Natural killer cell (primary cell): ENCODE data around the gene ZNF281. TPM values are rescaled to one million over a fixed set of nuclear protein-coding genes. Genes with fewer than 3 reads are reported as not detected.

Source experiments
- ATAC-seq, 3 donors: fragments of 150-1000 bp in 2 of 3; fragments of 200-7000 bp in 1 of 3; cut with Tn5 transposase; 1 replicate in 1 of 3; 2 replicates in 2 of 3; pipeline ENCODE4 v1.10.0; 2021; ENCODE audit warnings: mild to moderate bottlenecking in 2 of 3, moderate library complexity in 2 of 3
- DNase-seq, 2 donors: peaks; one replicate each; pipeline versions ENCODE4 v3.0.0 to v3.0.0-alpha.2; 2013 to 2021; ENCODE audit warnings: mixed read lengths in 1 of 2
- H3K27ac ChIP-seq: one replicate; pipeline ENCODE4 v1.5.1; 2013; ENCODE audit warnings: mild to moderate bottlenecking, low read length
- H3K27me3 ChIP-seq: one replicate; pipeline ENCODE4 v1.6.1; 2013; ENCODE audit warnings: low read length; ENCODE audit not compliant: control insufficient read depth, insufficient read depth
- H3K36me3 ChIP-seq: one replicate; pipeline ENCODE4 v1.6.1; 2013; ENCODE audit warnings: low read length; ENCODE audit not compliant: control insufficient read depth, insufficient read depth
- H3K4me1 ChIP-seq: one replicate; pipeline ENCODE4 v1.6.1; 2013; ENCODE audit warnings: low read length; ENCODE audit not compliant: control insufficient read depth, insufficient read depth
- H3K4me3 ChIP-seq: one replicate; pipeline ENCODE4 v1.5.1; 2013; ENCODE audit warnings: low read length
- H3K9me3 ChIP-seq: one replicate; pipeline ENCODE4 v1.6.1; 2013; ENCODE audit warnings: low read length; ENCODE audit not compliant: control insufficient read depth, insufficient read depth
- H3K27ac Mint-ChIP-seq, 2 donors: one replicate each; pipeline ENCODE4 v1.8.0; 2022; ENCODE audit warnings: mild to moderate bottlenecking in 2 of 2, mixed read lengths in 2 of 2, moderate library complexity in 1 of 2
- H3K27me3 Mint-ChIP-seq, 2 donors: one replicate each; pipeline ENCODE4 v1.8.0; 2022; ENCODE audit warnings: low read depth in 2 of 2, mixed read lengths in 2 of 2
- H3K36me3 Mint-ChIP-seq: one replicate; pipeline ENCODE4 v1.8.0; 2022; ENCODE audit warnings: mixed read lengths
- H3K4me1 Mint-ChIP-seq, 2 donors: one replicate each; pipeline ENCODE4 v1.8.0; 2022; ENCODE audit warnings: mixed read lengths in 2 of 2
- H3K4me3 Mint-ChIP-seq: one replicate; pipeline ENCODE4 v1.8.0; 2022; ENCODE audit warnings: mild to moderate bottlenecking, moderate library complexity, mixed read lengths
- H3K9me3 Mint-ChIP-seq, 2 donors: one replicate each; pipeline ENCODE4 v1.8.0; 2022; ENCODE audit warnings: mixed read lengths in 2 of 2
- WGBS: methylation state at CpG from one replicate; pipeline ENCODE4 v1.1.7; 2013; ENCODE audit warnings: missing lambda C conversion rate; ENCODE audit not compliant: insufficient coverage; 5-methylcytosine and 5-hydroxymethylcytosine counted together
- intact Hi-C: fragments of 100-400 bp; cut with micrococcal nuclease; formaldehyde crosslinking; loops from one replicate; pipeline ENCODE4 v1.14.2; 2022
- total RNA-seq, 4 donors: library from RNA; stranded (reverse); fragments of 120-200 nt in 1 of 4; gene quantifications; one replicate each; pipeline versions ENCODE4 v1.2.3 to v1.2.4, GENCODE V29; 2013 to 2022
- TF ChIP-seq, protein P1 (sequence below): fragments of 200-600 bp; IDR thresholded peaks from one replicate; pipeline ENCODE4 v1.8.0; 2022; ENCODE audit warnings: antibody characterized with exemption

The ZNF281 gene, protein sequence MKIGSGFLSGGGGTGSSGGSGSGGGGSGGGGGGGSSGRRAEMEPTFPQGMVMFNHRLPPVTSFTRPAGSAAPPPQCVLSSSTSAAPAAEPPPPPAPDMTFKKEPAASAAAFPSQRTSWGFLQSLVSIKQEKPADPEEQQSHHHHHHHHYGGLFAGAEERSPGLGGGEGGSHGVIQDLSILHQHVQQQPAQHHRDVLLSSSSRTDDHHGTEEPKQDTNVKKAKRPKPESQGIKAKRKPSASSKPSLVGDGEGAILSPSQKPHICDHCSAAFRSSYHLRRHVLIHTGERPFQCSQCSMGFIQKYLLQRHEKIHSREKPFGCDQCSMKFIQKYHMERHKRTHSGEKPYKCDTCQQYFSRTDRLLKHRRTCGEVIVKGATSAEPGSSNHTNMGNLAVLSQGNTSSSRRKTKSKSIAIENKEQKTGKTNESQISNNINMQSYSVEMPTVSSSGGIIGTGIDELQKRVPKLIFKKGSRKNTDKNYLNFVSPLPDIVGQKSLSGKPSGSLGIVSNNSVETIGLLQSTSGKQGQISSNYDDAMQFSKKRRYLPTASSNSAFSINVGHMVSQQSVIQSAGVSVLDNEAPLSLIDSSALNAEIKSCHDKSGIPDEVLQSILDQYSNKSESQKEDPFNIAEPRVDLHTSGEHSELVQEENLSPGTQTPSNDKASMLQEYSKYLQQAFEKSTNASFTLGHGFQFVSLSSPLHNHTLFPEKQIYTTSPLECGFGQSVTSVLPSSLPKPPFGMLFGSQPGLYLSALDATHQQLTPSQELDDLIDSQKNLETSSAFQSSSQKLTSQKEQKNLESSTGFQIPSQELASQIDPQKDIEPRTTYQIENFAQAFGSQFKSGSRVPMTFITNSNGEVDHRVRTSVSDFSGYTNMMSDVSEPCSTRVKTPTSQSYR
- 10 to 100 TPM; 25.6 to 35.4 (median 33.8) TPM for total RNA-seq
- total RNA-seq (2013), result 25.1 TPM

DNA sequence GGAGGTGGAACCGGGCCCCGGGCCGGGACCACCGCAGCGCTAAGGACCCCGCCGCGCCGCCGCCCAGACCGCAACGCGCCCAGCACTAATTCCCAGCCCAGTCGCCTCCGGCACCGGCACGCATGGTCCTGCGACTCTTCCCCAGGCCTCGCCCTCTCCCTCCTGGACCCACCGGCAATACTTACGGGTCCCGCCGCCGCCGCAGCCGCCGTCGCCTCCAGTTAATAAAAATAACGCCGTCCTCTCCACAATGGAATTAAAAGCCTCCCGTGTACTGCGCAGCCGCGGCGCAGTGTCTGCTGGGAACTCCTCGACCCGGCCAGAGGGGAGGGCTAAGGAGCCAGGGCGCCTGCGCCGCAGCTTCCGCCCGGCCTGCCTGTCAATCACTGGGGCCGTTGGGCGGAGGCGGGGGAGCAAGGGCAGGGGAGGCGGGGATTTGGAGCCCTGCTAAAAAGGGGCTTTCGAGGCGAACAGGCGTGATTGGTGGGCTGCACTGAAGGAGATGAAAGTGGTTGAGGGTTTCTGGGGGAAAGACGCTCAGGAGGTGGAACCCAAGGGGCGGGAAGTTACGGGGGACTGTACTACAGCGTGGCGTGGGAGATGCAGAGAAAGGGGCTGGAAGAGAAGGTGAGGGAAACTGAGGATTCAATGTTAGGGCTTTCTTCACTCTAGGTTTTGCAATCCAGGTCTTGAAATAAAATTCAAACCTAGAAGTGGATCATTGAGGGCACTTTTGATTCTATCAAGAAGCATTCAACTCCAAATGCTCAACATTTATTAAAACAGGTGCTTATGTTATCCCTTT lies at the start of gene ZNF281:
TSS of gene ZNF281 (minus strand) at position 276 of the 805 bp plus-strand sequence. CDS start 331 bp downstream, outside the sequence.
- Mint-ChIP-seq H3K27me3 (peaks cover 14 to 16% of the 10 kb centered on the region in 2 donors), H3K4me1 (peaks cover 54 to 55% of the 10 kb centered on the region in 2 donors), H3K36me3 (peaks cover 9% of the 10 kb centered on the region), H3K9me3 (no peaks in the 10 kb centered on the region), H3K4me3 (peak within 1 kb of the TSS; percentile 99), H3K27ac (peak within 1 kb of the TSS; percentile 92 to 98)
- H3K36me3 ChIP-seq, result peaks cover 6% of the 10 kb centered on the region
- H3K4me1 ChIP-seq, result peaks cover 7% of the 10 kb centered on the region
- TF ChIP-seq, protein P1, sequence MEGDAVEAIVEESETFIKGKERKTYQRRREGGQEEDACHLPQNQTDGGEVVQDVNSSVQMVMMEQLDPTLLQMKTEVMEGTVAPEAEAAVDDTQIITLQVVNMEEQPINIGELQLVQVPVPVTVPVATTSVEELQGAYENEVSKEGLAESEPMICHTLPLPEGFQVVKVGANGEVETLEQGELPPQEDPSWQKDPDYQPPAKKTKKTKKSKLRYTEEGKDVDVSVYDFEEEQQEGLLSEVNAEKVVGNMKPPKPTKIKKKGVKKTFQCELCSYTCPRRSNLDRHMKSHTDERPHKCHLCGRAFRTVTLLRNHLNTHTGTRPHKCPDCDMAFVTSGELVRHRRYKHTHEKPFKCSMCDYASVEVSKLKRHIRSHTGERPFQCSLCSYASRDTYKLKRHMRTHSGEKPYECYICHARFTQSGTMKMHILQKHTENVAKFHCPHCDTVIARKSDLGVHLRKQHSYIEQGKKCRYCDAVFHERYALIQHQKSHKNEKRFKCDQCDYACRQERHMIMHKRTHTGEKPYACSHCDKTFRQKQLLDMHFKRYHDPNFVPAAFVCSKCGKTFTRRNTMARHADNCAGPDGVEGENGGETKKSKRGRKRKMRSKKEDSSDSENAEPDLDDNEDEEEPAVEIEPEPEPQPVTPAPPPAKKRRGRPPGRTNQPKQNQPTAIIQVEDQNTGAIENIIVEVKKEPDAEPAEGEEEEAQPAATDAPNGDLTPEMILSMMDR, result no peak
- no peaks in the 10 kb centered on the region for H3K27me3 ChIP-seq
- intact Hi-C loops, result no loop called here
- H3K9me3 ChIP-seq, result no peaks in the 10 kb centered on the region
- peak within 1 kb of the TSS; percentile 75 for H3K27ac ChIP-seq
- peak; percentile 91 to 98 for DNase-seq
- peak within 1 kb of the TSS; percentile 78 for H3K4me3 ChIP-seq
- peak; percentile 94 to 99 (median 97) for ATAC-seq
- under 1% methylated on average over 54 of the region's 54 CpGs for WGBS

- H3K4me3 ChIP-seq, result no peak overlapping the region
- DNase-seq (no peak), ATAC-seq (no peak)
- H3K4me1 ChIP-seq, result no peaks in the 10 kb centered on the region
- no peak overlapping the region for H3K27ac ChIP-seq
- no peaks in the 10 kb centered on the region for H3K9me3 ChIP-seq
- TF ChIP-seq, protein P1, result no peak
- H3K9me3 Mint-ChIP-seq, result no peaks in the 10 kb centered on the region
- H3K4me1 Mint-ChIP-seq, result no peaks in the 10 kb centered on the region
- no peaks in the 10 kb centered on the region for H3K36me3 ChIP-seq
- WGBS, result 95% methylated on average over 12 of the region's 14 CpGs
- H3K27me3 ChIP-seq, result no peaks in the 10 kb centered on the region
- no peaks in the 10 kb centered on the region for H3K36me3 Mint-ChIP-seq
- intact Hi-C loops, result no loop called here
- H3K27ac Mint-ChIP-seq, result no peak overlapping the region
- peaks cover 4 to 5% of the 10 kb centered on the region in 2 donors for H3K27me3 Mint-ChIP-seq
- no peak overlapping the region for H3K4me3 Mint-ChIP-seq
These were observed 48.9 kb upstream of the ZNF281 start for GRCh38 chr1:200458780-200459179.

- DNase-seq (no peak), ATAC-seq (no peak)
- TF ChIP-seq, protein P1, result no peak
- Mint-ChIP-seq H3K9me3 (no peaks in the 10 kb centered on the region), H3K36me3 (no peaks in the 10 kb centered on the region), H3K4me3 (no peak overlapping the region), H3K27me3 (peaks cover 0 to 6% of the 10 kb centered on the region in 2 donors), H3K27ac (no peak overlapping the region), H3K4me1 (no peaks in the 10 kb centered on the region)
- no peaks in the 10 kb centered on the region for H3K4me1 ChIP-seq
- H3K27ac ChIP-seq, result no peak overlapping the region
- no peak overlapping the region for H3K4me3 ChIP-seq
- 100% methylated on average over 2 of the region's 6 CpGs for WGBS
- intact Hi-C loops, result no loop called here
- H3K9me3 ChIP-seq, result no peaks in the 10 kb centered on the region
- H3K27me3 ChIP-seq, result no peaks in the 10 kb centered on the region
- no peaks in the 10 kb centered on the region for H3K36me3 ChIP-seq
These were observed 48.0 kb upstream of the ZNF281 start for GRCh38 chr1:200457810-200458209.
